Glutamatergic neuron (in vitro differentiated cells): ENCODE data around the gene CACNA1C. TPM values are rescaled to one million over a fixed set of nuclear protein-coding genes. Genes with fewer than 3 reads are reported as not detected.

Source experiments
- DNase-seq: peaks from one replicate; pipeline ENCODE4 v3.0.0; 2022
- H3K27ac Mint-ChIP-seq: one replicate; pipeline ENCODE4 v1.8.0; 2020; ENCODE audit warnings: mild to moderate bottlenecking, mixed read lengths, inconsistent platforms; ENCODE audit not compliant: unreplicated experiment
- H3K27me3 Mint-ChIP-seq: one replicate; pipeline ENCODE4 v1.8.0; 2020; ENCODE audit warnings: mild to moderate bottlenecking, moderate library complexity, mixed read lengths, inconsistent platforms; ENCODE audit not compliant: unreplicated experiment
- H3K36me3 Mint-ChIP-seq: one replicate; pipeline ENCODE4 v1.8.0; 2020; ENCODE audit warnings: mild to moderate bottlenecking, mixed read lengths, inconsistent platforms; ENCODE audit not compliant: unreplicated experiment
- H3K4me1 Mint-ChIP-seq: one replicate; pipeline ENCODE4 v1.8.0; 2020; ENCODE audit warnings: mild to moderate bottlenecking, low read depth, mixed read lengths, inconsistent platforms; ENCODE audit not compliant: unreplicated experiment
- H3K4me3 Mint-ChIP-seq: one replicate; pipeline ENCODE4 v1.8.0; 2020; ENCODE audit warnings: mild to moderate bottlenecking, mixed read lengths, inconsistent platforms; ENCODE audit not compliant: unreplicated experiment
- H3K9me3 Mint-ChIP-seq: one replicate; pipeline ENCODE4 v1.8.0; 2020; ENCODE audit warnings: mild to moderate bottlenecking, moderate library complexity, mixed read lengths, inconsistent platforms; ENCODE audit not compliant: unreplicated experiment
- total RNA-seq: library from RNA; stranded (reverse); fragmentation: NEBNext Ultra II Directional; extraction: Animal tissue kit (Norgen Biotek cat#: 25700); gene quantifications from one replicate; pipeline ENCODE4 v1.2.1, GENCODE V29; 2021; ENCODE audit not compliant: unreplicated experiment
- TF ChIP-seq, protein P1 (sequence below): fragments of 200-600 bp; sonication (generic); IDR thresholded peaks from one replicate; pipeline ENCODE4 v1.5.0; 2021; ENCODE audit not compliant: partially characterized antibody, unreplicated experiment

CACNA1C gene
- total RNA-seq, 1 donor from 2014 or later: 11.0 TPM

DNA sequence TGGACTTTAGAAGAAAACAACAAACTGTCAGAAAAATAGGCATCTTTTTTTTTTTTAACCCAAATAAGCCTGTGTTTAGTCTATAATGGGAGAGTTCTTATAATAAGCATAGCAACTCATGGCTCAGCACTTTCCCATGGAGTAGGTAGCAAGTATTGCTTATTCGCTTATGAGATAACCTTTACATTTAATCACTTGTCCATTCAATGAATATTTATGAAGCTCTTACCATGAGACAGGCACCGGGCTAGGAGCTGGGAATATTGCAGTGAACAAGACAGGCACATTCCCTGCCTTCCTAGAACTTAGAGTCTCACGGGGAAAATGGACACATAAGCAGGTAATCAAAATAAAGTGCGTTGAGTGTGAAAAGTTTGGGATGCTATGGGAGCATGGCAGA is 38.6 kb upstream of the CACNA1C start:
- H3K4me1 Mint-ChIP-seq: peaks cover 4% of the 10 kb centered on the region
- TF ChIP-seq, protein P1, sequence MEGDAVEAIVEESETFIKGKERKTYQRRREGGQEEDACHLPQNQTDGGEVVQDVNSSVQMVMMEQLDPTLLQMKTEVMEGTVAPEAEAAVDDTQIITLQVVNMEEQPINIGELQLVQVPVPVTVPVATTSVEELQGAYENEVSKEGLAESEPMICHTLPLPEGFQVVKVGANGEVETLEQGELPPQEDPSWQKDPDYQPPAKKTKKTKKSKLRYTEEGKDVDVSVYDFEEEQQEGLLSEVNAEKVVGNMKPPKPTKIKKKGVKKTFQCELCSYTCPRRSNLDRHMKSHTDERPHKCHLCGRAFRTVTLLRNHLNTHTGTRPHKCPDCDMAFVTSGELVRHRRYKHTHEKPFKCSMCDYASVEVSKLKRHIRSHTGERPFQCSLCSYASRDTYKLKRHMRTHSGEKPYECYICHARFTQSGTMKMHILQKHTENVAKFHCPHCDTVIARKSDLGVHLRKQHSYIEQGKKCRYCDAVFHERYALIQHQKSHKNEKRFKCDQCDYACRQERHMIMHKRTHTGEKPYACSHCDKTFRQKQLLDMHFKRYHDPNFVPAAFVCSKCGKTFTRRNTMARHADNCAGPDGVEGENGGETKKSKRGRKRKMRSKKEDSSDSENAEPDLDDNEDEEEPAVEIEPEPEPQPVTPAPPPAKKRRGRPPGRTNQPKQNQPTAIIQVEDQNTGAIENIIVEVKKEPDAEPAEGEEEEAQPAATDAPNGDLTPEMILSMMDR: no peak
- H3K27me3 Mint-ChIP-seq: peaks cover 2% of the 10 kb centered on the region
- H3K27ac Mint-ChIP-seq: no peak overlapping the region
- H3K9me3 Mint-ChIP-seq: peaks cover 2% of the 10 kb centered on the region
- no peak overlapping the region for H3K4me3 Mint-ChIP-seq
- no peaks in the 10 kb centered on the region for H3K36me3 Mint-ChIP-seq
- DNase-seq: no peak

DNA sequence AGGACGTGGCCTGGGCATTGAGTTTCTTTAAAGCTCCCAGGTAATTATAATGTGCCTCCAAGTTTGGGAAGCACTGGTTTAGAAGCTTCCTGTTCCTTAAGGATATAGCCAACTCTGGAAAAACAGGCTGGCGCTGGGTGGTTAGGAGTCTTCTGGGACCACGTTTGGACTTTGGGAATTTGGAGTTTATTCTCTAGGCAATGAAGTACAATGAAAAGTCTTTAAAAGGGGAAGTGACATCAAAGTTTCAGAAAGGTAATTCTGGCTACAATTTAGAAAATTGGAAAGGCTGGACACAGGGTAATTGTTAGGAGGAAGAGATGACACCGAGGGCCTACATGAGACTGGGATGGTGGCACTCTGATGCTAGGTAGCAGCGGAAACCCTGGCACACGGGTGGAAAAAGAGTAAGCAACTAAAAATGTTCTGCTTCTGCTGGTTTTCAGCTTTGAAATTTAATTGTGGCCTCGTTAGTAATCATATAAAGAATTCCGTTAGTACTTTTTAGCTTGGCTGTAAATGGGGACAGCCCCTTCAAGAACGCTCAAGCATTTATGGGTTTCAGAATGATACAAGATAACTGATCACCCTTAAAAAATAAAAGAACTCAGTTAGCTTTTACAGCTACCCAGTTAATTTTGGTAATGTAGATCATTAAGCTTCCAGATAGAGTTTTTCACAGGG is 35.8 kb upstream of the CACNA1C start:
- Mint-ChIP-seq H3K4me3 (no peak overlapping the region), H3K9me3 (peaks cover under 1% of the 10 kb centered on the region), H3K27me3 (no peaks in the 10 kb centered on the region), H3K36me3 (no peaks in the 10 kb centered on the region), H3K4me1 (peaks cover 4% of the 10 kb centered on the region), H3K27ac (no peak overlapping the region)
- TF ChIP-seq, protein P1: no peak
- DNase-seq: no peak

DNA sequence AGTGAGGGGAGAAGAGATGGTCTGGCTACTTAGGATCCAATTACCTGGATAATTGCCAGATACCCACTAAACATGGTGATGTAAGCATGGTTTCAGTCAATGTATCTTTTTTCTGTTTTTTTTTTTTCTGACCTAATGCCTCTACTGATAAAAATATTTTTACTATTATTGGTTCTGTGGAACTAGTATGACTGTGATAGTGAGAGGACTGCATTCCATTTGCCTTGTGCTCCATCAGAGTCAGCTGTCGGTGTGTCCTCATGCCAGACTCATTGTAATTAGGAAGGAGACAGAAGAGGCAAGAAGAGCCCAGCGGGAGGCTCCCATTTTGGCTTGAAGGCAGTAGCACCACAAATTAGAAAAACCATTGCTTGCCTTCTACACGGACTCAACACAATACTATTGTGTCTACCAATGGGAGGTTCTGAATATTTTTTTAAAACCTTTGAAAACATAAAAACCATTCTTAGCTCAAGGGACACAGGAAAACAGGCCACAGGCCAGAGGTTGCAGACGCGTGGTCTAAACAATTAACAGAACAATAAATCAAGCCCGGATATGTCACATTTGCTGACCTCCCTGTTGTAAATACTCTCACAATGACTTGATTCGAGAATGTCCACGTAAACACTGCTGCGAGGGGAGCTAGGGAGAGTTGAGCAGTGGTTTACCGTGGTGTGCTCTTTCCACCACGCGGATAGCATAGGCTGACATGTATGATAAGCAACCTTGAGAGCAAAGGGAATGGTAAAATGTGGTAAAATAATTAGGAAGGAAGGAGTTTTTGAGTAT is 35.0 kb upstream of the CACNA1C start:
- H3K27ac Mint-ChIP-seq: no peak overlapping the region
- no peaks in the 10 kb centered on the region for H3K9me3 Mint-ChIP-seq
- TF ChIP-seq, protein P1: no peak
- H3K27me3 Mint-ChIP-seq: peaks cover 2% of the 10 kb centered on the region
- no peak overlapping the region for H3K4me3 Mint-ChIP-seq
- peaks cover 4% of the 10 kb centered on the region for H3K4me1 Mint-ChIP-seq
- DNase-seq: no peak
- H3K36me3 Mint-ChIP-seq: no peaks in the 10 kb centered on the region

DNA sequence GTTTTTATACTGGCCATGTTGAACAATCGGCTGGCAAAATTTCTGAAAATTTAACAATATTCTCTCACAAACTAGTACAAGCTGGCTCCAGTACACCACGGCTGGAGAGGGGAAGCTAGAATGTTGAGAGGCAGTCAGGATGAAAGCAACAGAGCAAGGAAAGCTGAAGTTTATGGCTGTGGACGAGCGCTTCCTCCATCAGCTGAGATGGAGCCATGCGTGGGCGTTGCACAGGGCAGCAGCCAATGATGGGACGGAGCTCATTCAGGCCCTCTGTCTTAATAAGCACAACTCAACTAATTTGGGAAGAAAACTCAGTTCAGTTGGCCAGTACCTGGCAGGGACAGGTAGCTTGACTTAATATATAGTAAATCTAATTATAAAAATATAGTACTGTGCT is 34.4 kb upstream of the CACNA1C start:
- no peak for DNase-seq
- H3K4me3 Mint-ChIP-seq: no peak overlapping the region
- H3K27ac Mint-ChIP-seq: no peak overlapping the region
- H3K27me3 Mint-ChIP-seq: peaks cover 2% of the 10 kb centered on the region
- TF ChIP-seq, protein P1: no peak
- no peaks in the 10 kb centered on the region for H3K36me3 Mint-ChIP-seq
- H3K9me3 Mint-ChIP-seq: no peaks in the 10 kb centered on the region
- peaks cover 4% of the 10 kb centered on the region for H3K4me1 Mint-ChIP-seq

DNA sequence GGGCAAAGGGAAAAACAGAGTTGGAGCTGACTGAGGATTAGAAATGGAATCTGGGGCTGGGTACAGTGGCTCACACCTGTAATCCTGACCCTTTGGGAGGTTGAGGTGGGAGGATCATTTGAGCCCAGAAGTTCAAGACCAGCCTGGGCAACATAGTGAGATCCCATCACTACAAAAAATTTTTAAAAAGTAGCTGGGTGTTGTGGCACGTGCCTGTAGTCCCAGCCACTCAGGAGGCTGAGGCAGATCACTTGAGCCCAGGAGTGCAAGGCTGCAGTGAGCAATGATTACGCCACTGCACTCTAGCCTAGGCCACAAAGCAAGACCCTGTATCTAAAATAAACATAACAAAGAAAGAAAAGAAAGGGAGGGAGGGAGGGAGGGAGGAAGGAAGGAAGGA is 33.7 kb upstream of the CACNA1C start:
- no peaks in the 10 kb centered on the region for H3K9me3 Mint-ChIP-seq
- TF ChIP-seq, protein P1: no peak

More for the DNA sequence above, 33.7 kb upstream of the CACNA1C start:
- no peak for DNase-seq
- no peak overlapping the region for H3K4me3 Mint-ChIP-seq
- no peaks in the 10 kb centered on the region for H3K36me3 Mint-ChIP-seq
- H3K4me1 Mint-ChIP-seq: no peaks in the 10 kb centered on the region
- H3K27ac Mint-ChIP-seq: no peak overlapping the region
- peaks cover 2% of the 10 kb centered on the region for H3K27me3 Mint-ChIP-seq
